ENCODE measurements around the gene TDRD12.

The TDRD12 gene

DNA sequence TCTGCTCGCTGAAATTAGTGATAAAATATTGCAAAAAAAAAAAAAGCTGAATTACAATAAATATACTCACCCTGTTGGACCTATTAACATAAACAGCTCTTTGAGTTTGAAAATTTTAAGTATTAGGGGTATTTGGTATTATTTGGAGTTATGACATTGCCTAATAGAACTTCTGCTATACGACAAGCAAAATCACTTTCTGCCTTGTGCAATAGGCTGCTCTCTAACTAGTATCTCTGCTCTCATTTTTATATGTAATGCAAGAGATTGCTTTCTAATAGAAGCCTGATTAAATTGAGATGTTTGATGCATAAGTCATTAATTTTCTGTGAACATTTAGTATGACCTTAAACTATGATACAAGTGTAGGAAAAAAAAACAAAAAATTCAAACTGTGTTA, 38.6 kb upstream of the TDRD12 start:
- H2BK15ac ChIP-seq (ENCODE audit: low read depth, poor library complexity, severe bottlenecking) = no peak overlapping the region
- no peak overlapping the region for H3K14ac ChIP-seq (ENCODE audit: low read length in 2 of 2)
- H3K9ac ChIP-seq (ENCODE audit: low read length) = no peak overlapping the region
- H3K23ac ChIP-seq (ENCODE audit: low read length in 2 of 2) = no peak overlapping the region
- no peaks in the 10 kb centered on the region for H3K9me3 ChIP-seq (ENCODE audit: control insufficient read depth, low read length)
- H2AFZ ChIP-seq (ENCODE audit: low read depth, low read length) = no peak overlapping the region
- H3K4ac ChIP-seq (ENCODE audit: low read depth in 1 of 2, low read length in 2 of 2) = no peak overlapping the region
- no peak overlapping the region for H2BK12ac ChIP-seq (ENCODE audit: low read length in 2 of 2)
- H3K36me3 ChIP-seq (ENCODE audit: control insufficient read depth in 1 of 2, insufficient read depth in 2 of 2, low read depth in 1 of 2, low read length in 2 of 2) = no peaks in the 10 kb centered on the region
- DNase-seq = no peak
- no peaks in the 10 kb centered on the region for H3K79me1 ChIP-seq (replicated peaks; ENCODE audit: low read length, poor library complexity, severe bottlenecking)
- H3K27ac ChIP-seq (ENCODE audit: low read length, poor library complexity, severe bottlenecking) = no peak overlapping the region
- no peak overlapping the region for H2AK5ac ChIP-seq (ENCODE audit: low read length, severe bottlenecking)
- no peak overlapping the region for H2BK120ac ChIP-seq (ENCODE audit: low read depth, low read length)
- H2BK5ac ChIP-seq (ENCODE audit: low read depth, low read length, poor library complexity, severe bottlenecking) = no peak overlapping the region
- H3K27me3 ChIP-seq (ENCODE audit: control insufficient read depth in 1 of 2, insufficient read depth in 1 of 2, low read length in 2 of 2) = peaks cover 25 to 26% of the 10 kb centered on the region in 2 experiments
- no peak overlapping the region for H3K4me2 ChIP-seq (ENCODE audit: low read length, poor library complexity, severe bottlenecking)
- no peak overlapping the region for H4K91ac ChIP-seq (ENCODE audit: low read length)
- no peak overlapping the region for H3K18ac ChIP-seq (ENCODE audit: low read depth in 1 of 2, low read length in 2 of 2)
- H4K8ac ChIP-seq (ENCODE audit: low read length) = no peak overlapping the region
- H3K4me1 ChIP-seq (ENCODE audit: control insufficient read depth, insufficient read depth, low read depth, low read length) = peaks cover 11% of the 10 kb centered on the region
- no peak overlapping the region for H3K4me3 ChIP-seq (ENCODE audit: insufficient read depth in 1 of 2, low read depth in 1 of 2, low read length in 2 of 2)
- WGBS = 100% methylated on average over 1 of the region's 2 CpGs

DNA sequence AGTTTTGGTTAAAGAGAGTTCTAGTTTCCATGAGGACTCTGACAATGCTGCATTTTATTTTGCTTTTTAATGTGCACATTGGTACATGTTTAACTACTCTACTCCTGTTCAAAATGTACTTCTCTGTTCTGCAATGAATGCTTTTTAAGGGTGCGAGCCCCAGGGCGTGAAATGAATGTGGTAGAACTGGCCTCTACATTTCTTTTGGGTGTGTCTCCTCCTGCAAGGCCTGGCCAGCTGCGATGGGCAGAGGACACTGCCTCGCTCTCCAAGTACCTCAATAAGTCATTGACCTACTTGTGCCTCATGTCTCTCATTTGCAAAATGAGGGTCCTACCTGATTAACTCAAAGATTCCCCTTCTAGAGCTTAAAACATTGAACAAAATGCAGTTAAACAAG, 37.2 kb upstream of the TDRD12 start:
- H2BK120ac ChIP-seq (ENCODE audit: low read depth, low read length) = no peak overlapping the region
- no peak overlapping the region for H3K4me3 ChIP-seq (ENCODE audit: insufficient read depth in 1 of 2, low read depth in 1 of 2, low read length in 2 of 2)
- WGBS = 85% methylated on average over 4 of the region's 4 CpGs
- no peak for DNase-seq
- H3K4ac ChIP-seq (ENCODE audit: low read depth in 1 of 2, low read length in 2 of 2) = no peak overlapping the region
- no peak overlapping the region for H2BK5ac ChIP-seq (ENCODE audit: low read depth, low read length, poor library complexity, severe bottlenecking)
- no peaks in the 10 kb centered on the region for H3K9me3 ChIP-seq (ENCODE audit: control insufficient read depth, low read length)
- no peak overlapping the region for H2BK12ac ChIP-seq (ENCODE audit: low read length in 2 of 2)
- H3K9ac ChIP-seq (ENCODE audit: low read length) = no peak overlapping the region
- H3K79me1 ChIP-seq (replicated peaks; ENCODE audit: low read length, poor library complexity, severe bottlenecking) = no peaks in the 10 kb centered on the region
- no peak overlapping the region for H2BK15ac ChIP-seq (ENCODE audit: low read depth, poor library complexity, severe bottlenecking)
- no peak overlapping the region for H3K4me2 ChIP-seq (ENCODE audit: low read length, poor library complexity, severe bottlenecking)
- H3K27ac ChIP-seq (ENCODE audit: low read length, poor library complexity, severe bottlenecking) = no peak overlapping the region
- peaks cover 1% of the 10 kb centered on the region for H3K4me1 ChIP-seq (ENCODE audit: control insufficient read depth, insufficient read depth, low read depth, low read length)
- no peak overlapping the region for H2AK5ac ChIP-seq (ENCODE audit: low read length, severe bottlenecking)
- peaks cover 13 to 16% of the 10 kb centered on the region in 2 experiments for H3K27me3 ChIP-seq (ENCODE audit: control insufficient read depth in 1 of 2, insufficient read depth in 1 of 2, low read length in 2 of 2)
- no peak overlapping the region for H3K18ac ChIP-seq (ENCODE audit: low read depth in 1 of 2, low read length in 2 of 2)
- H3K14ac ChIP-seq (ENCODE audit: low read length in 2 of 2) = no peak overlapping the region
- H2AFZ ChIP-seq (ENCODE audit: low read depth, low read length) = no peak overlapping the region
- H3K36me3 ChIP-seq (ENCODE audit: control insufficient read depth in 1 of 2, insufficient read depth in 2 of 2, low read depth in 1 of 2, low read length in 2 of 2) = peaks cover 0 to 4% of the 10 kb centered on the region in 2 experiments
- no peak overlapping the region for H4K8ac ChIP-seq (ENCODE audit: low read length)
- no peak overlapping the region for H4K91ac ChIP-seq (ENCODE audit: low read length)
- no peak overlapping the region for H3K23ac ChIP-seq (ENCODE audit: low read length in 2 of 2)

DNA sequence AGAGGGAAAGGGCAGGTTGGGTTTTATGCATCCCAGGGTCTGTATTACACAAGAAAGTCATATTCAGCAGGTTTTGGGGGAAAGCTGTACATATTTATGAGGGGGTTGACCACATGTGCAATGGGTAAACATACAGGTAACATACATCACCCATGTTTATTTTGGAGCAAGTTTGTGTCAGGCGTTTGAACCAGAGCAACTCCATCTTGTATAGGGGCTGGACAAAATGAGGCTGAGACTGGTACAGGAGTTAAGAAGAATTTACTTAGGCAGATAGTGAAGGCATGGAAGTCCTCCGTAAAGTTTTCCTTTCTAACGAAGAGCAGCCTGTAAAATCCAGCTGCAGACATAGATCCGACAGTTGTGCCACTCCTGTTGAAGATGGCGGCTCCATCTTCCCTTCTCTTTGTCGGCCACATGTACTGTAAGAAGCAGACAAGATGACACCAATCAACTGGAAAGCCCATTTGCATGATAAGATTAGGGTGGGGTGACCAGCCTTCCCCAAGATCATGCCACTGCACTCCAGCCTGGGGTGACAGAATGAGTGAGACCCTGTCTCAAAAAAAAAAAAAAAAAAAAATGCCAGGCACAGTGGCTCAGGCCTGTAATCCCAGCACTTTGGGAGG, 32.6 kb upstream of the TDRD12 start:
- no peak overlapping the region for H2BK5ac ChIP-seq (ENCODE audit: low read depth, low read length, poor library complexity, severe bottlenecking)
- H3K4ac ChIP-seq (ENCODE audit: low read depth in 1 of 2, low read length in 2 of 2) = no peak overlapping the region
- H4K91ac ChIP-seq (ENCODE audit: low read length) = no peak overlapping the region
- no peak overlapping the region for H3K4me2 ChIP-seq (ENCODE audit: low read length, poor library complexity, severe bottlenecking)
- no peak overlapping the region for H2BK15ac ChIP-seq (ENCODE audit: low read depth, poor library complexity, severe bottlenecking)
- no peak overlapping the region for H4K8ac ChIP-seq (ENCODE audit: low read length)
- no peak for DNase-seq
- no peak overlapping the region for H3K23ac ChIP-seq (ENCODE audit: low read length in 2 of 2)
- no peak overlapping the region for H3K14ac ChIP-seq (ENCODE audit: low read length in 2 of 2)
- 93% methylated on average over 6 of the region's 6 CpGs for WGBS
- peaks cover 0 to 4% of the 10 kb centered on the region in 2 experiments for H3K36me3 ChIP-seq (ENCODE audit: control insufficient read depth in 1 of 2, insufficient read depth in 2 of 2, low read depth in 1 of 2, low read length in 2 of 2)
- no peaks in the 10 kb centered on the region for H3K27me3 ChIP-seq (ENCODE audit: control insufficient read depth in 1 of 2, insufficient read depth in 1 of 2, low read length in 2 of 2)
- no peak overlapping the region for H2AFZ ChIP-seq (ENCODE audit: low read depth, low read length)
- no peak overlapping the region for H3K18ac ChIP-seq (ENCODE audit: low read depth in 1 of 2, low read length in 2 of 2)
- H3K4me3 ChIP-seq (ENCODE audit: insufficient read depth in 1 of 2, low read depth in 1 of 2, low read length in 2 of 2) = no peak overlapping the region
- H2AK5ac ChIP-seq (ENCODE audit: low read length, severe bottlenecking) = no peak overlapping the region
- H3K9me3 ChIP-seq (ENCODE audit: control insufficient read depth, low read length) = no peaks in the 10 kb centered on the region
- no peak overlapping the region for H2BK120ac ChIP-seq (ENCODE audit: low read depth, low read length)
- H3K4me1 ChIP-seq (ENCODE audit: control insufficient read depth, insufficient read depth, low read depth, low read length) = peaks cover 3% of the 10 kb centered on the region
- H3K27ac ChIP-seq (ENCODE audit: low read length, poor library complexity, severe bottlenecking) = no peak overlapping the region
- no peak overlapping the region for H3K9ac ChIP-seq (ENCODE audit: low read length)
- no peak overlapping the region for H2BK12ac ChIP-seq (ENCODE audit: low read length in 2 of 2)
- no peaks in the 10 kb centered on the region for H3K79me1 ChIP-seq (replicated peaks; ENCODE audit: low read length, poor library complexity, severe bottlenecking)

DNA sequence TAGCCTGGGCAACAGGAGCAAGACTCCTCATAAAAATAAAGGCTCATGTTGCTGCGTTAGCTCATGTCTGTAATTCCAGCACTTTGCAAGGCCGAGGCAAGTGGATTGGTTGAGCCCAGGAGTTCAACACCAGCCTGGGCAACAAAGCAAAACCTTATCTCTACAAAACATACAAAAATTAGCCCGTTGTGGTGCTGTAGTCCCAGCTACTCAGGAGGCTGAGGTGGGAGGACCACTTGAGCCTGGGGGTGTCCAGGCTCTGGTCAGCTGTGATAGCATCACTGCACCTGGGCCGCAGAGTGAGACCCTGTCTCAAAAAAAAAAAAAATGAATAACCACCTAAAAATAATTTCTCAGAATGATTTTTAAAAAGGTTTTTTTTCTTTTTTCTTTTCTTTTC, 31.9 kb upstream of the TDRD12 start:
- Histone ChIP-seq H3K14ac (ENCODE audit: low read length in 2 of 2) (no peak overlapping the region), H2BK120ac (ENCODE audit: low read depth, low read length) (no peak overlapping the region), H3K4ac (ENCODE audit: low read depth in 1 of 2, low read length in 2 of 2) (no peak overlapping the region), H3K4me3 (ENCODE audit: insufficient read depth in 1 of 2, low read depth in 1 of 2, low read length in 2 of 2) (no peak overlapping the region), H3K4me2 (ENCODE audit: low read length, poor library complexity, severe bottlenecking) (no peak overlapping the region), H2BK15ac (ENCODE audit: low read depth, poor library complexity, severe bottlenecking) (no peak overlapping the region), H2AK5ac (ENCODE audit: low read length, severe bottlenecking) (no peak overlapping the region), H3K23ac (ENCODE audit: low read length in 2 of 2) (no peak overlapping the region), H3K79me1 (replicated peaks; ENCODE audit: low read length, poor library complexity, severe bottlenecking) (peaks cover 5% of the 10 kb centered on the region), H3K9me3 (ENCODE audit: control insufficient read depth, low read length) (no peaks in the 10 kb centered on the region), H4K8ac (ENCODE audit: low read length) (no peak overlapping the region), H2BK5ac (ENCODE audit: low read depth, low read length, poor library complexity, severe bottlenecking) (no peak overlapping the region), H3K18ac (ENCODE audit: low read depth in 1 of 2, low read length in 2 of 2) (no peak overlapping the region), H4K91ac (ENCODE audit: low read length) (no peak overlapping the region), H3K4me1 (ENCODE audit: control insufficient read depth, insufficient read depth, low read depth, low read length) (peaks cover 10% of the 10 kb centered on the region), H2BK12ac (ENCODE audit: low read length in 2 of 2) (no peak overlapping the region), H3K9ac (ENCODE audit: low read length) (no peak overlapping the region), H2AFZ (ENCODE audit: low read depth, low read length) (no peak overlapping the region), H3K36me3 (ENCODE audit: control insufficient read depth in 1 of 2, insufficient read depth in 2 of 2, low read depth in 1 of 2, low read length in 2 of 2) (peaks cover 4% of the 10 kb centered on the region in 2 experiments), H3K27ac (ENCODE audit: low read length, poor library complexity, severe bottlenecking) (no peak overlapping the region), H3K27me3 (ENCODE audit: control insufficient read depth in 1 of 2, insufficient read depth in 1 of 2, low read length in 2 of 2) (no peaks in the 10 kb centered on the region)
- DNase-seq = no peak
- WGBS = 76% methylated on average over 3 of the region's 4 CpGs

All from mesenchymal stem cell (in vitro differentiated cells and primary cell).